H1 (cell line): ENCODE data around the gene TANC1. TPM values are rescaled to one million over a fixed set of nuclear protein-coding genes. Genes with fewer than 3 reads are reported as not detected.

Source experiments
- CTCF ChIA-PET: fragments of 300-600 bp; sonication (Branson Sonifier 250); formaldehyde crosslinking; loops from one replicate; lab custom pipeline; 2021; ENCODE audit not compliant: partially characterized antibody; lab: Charles Lee
- POLR2A ChIA-PET: fragments of 300-600 bp; sonication (Branson Sonifier 250); formaldehyde crosslinking; loops from one replicate; lab custom pipeline; 2021; ENCODE audit warnings: inconsistent platforms; ENCODE audit not compliant: partially characterized antibody; lab: Charles Lee
- DNase-seq, 2 experiments: peaks; one replicate each; pipeline versions ENCODE4 v3.0.0 to v3.0.0-alpha.2; 2010 to 2022; ENCODE audit warnings: low spot score in 2 of 2, low read depth in 1 of 2, mixed read lengths in 1 of 2
- FAIRE-seq: peaks from 2 replicates; lab custom pipeline; 2011; peaks lifted over from hg19 to GRCh38; lab: Jason Lieb, UNC
- H2AFZ ChIP-seq: 2 replicates; pipeline ENCODE4 v1.8.1; 2012; ENCODE audit warnings: low read length, inconsistent platforms
- H2AK5ac ChIP-seq: 2 replicates; pipeline ENCODE4 v1.6.1; 2013; ENCODE audit warnings: low read depth, low read length
- H2BK120ac ChIP-seq: replicated peaks from 2 replicates; pipeline ENCODE3; 2013; ENCODE audit warnings: low read depth, low read length, inconsistent platforms
- H2BK12ac ChIP-seq: 2 replicates; pipeline ENCODE4 v1.6.1; 2013; ENCODE audit warnings: low read depth, low read length
- H2BK15ac ChIP-seq: 2 replicates; pipeline ENCODE4 v1.6.1; 2013; ENCODE audit warnings: low read length
- H2BK20ac ChIP-seq: 2 replicates; pipeline ENCODE4 v1.6.1; 2013; ENCODE audit warnings: low read length
- H2BK5ac ChIP-seq: 2 replicates; pipeline ENCODE4 v1.6.1; 2013; ENCODE audit warnings: low read depth, low read length
- H3K14ac ChIP-seq: 2 replicates; pipeline ENCODE4 v1.6.1; 2013; ENCODE audit warnings: inconsistent platforms; ENCODE audit not compliant: insufficient read length
- H3K18ac ChIP-seq: 2 replicates; pipeline ENCODE4 v1.6.1; 2013; ENCODE audit warnings: low read length; ENCODE audit errors: extremely low read depth
- H3K23ac ChIP-seq: 2 replicates; pipeline ENCODE4 v1.6.1; 2013; ENCODE audit warnings: inconsistent platforms; ENCODE audit not compliant: insufficient read length
- H3K23me2 ChIP-seq: 2 replicates; pipeline ENCODE4 v1.6.1; 2013; ENCODE audit warnings: low read depth, low read length
- H3K27ac ChIP-seq: 2 replicates; pipeline ENCODE4 v1.6.1; 2011; ENCODE audit warnings: low read depth, low read length, inconsistent platforms
- H3K27me3 ChIP-seq, 4 experiments: replicated peaks in 1 of 4; 1 replicate in 1 of 4; 2 replicates in 3 of 4; pipeline versions ENCODE4 v1.6.1 to v1.8.1; 2011 to 2013; ENCODE audit warnings: low read length in 3 of 4, mild to moderate bottlenecking in 3 of 4, inconsistent platforms in 2 of 4, mixed read lengths in 2 of 4, moderate library complexity in 1 of 4; ENCODE audit not compliant: control insufficient read depth in 3 of 4, insufficient read depth in 3 of 4; ENCODE audit errors: extremely low read depth in 1 of 4
- H3K36me3 ChIP-seq, 4 experiments: 2 replicates each; pipeline versions ENCODE4 v1.6.1 to v1.8.1; 2011 to 2013; ENCODE audit warnings: mild to moderate bottlenecking in 4 of 4, low read length in 3 of 4, moderate library complexity in 2 of 4, control low read depth in 1 of 4, inconsistent platforms in 1 of 4; ENCODE audit not compliant: insufficient read depth in 4 of 4, control insufficient read depth in 2 of 4
- H3K4ac ChIP-seq: replicated peaks from 2 replicates; pipeline ENCODE3; 2013; ENCODE audit warnings: low read length, low read depth, mixed read lengths, inconsistent platforms; ENCODE audit not compliant: insufficient read length
- H3K4me1 ChIP-seq, 4 experiments: replicated peaks in 1 of 4; 1 replicate in 1 of 4; 2 replicates in 3 of 4; pipeline versions ENCODE4 v1.6.1 to v1.8.1; 2011 to 2013; ENCODE audit warnings: low read length in 3 of 4, inconsistent platforms in 2 of 4, mixed read lengths in 1 of 4; ENCODE audit not compliant: insufficient read depth in 4 of 4, control insufficient read depth in 3 of 4
- H3K4me2 ChIP-seq, 2 experiments: 2 replicates each; pipeline versions ENCODE4 v1.6.1 to v1.8.1; 2011 to 2013; ENCODE audit warnings: low read depth in 2 of 2, low read length in 2 of 2, control low read depth in 1 of 2, inconsistent platforms in 1 of 2, mild to moderate bottlenecking in 1 of 2; ENCODE audit not compliant: insufficient read depth in 1 of 2
- H3K4me3 ChIP-seq, 4 experiments: fragments of 200-600, 300-600 bp in 1 of 4; sonication (generic), shearing (Covaris generic), sonication (Bioruptor Twin) in 1 of 4; 2 replicates each; pipeline versions ENCODE4 v1.5.1 to v1.8.1; 2011 to 2016; ENCODE audit warnings: low read length in 4 of 4, low read depth in 3 of 4, control low read depth in 2 of 4, inconsistent platforms in 2 of 4, mild to moderate bottlenecking in 2 of 4, mixed read lengths in 1 of 4, moderate library complexity in 1 of 4; ENCODE audit not compliant: insufficient read depth in 2 of 4; ENCODE audit errors: extremely low read depth in 1 of 4
- H3K56ac ChIP-seq: replicated peaks from 2 replicates; pipeline ENCODE3; 2013; ENCODE audit warnings: low read depth, mild to moderate bottlenecking, mixed read lengths, low read length, inconsistent platforms; ENCODE audit not compliant: insufficient read length
- H3K79me1 ChIP-seq: 2 replicates; pipeline ENCODE4 v1.6.1; 2013; ENCODE audit warnings: low read depth, low read length, control low read depth
- H3K79me2 ChIP-seq, 2 experiments: 2 replicates each; pipeline versions ENCODE4 v1.6.1 to v1.8.1; 2012 to 2013; ENCODE audit warnings: low read length in 2 of 2, mild to moderate bottlenecking in 2 of 2, inconsistent platforms in 1 of 2; ENCODE audit not compliant: insufficient read depth in 2 of 2, control insufficient read depth in 1 of 2
- H3K9ac ChIP-seq, 4 experiments: replicated peaks in 1 of 4; 1 replicate in 1 of 4; 2 replicates in 3 of 4; pipeline versions ENCODE4 v1.6.1 to v1.8.1; 2011 to 2013; ENCODE audit warnings: low read depth in 3 of 4, low read length in 3 of 4, control low read depth in 2 of 4, mild to moderate bottlenecking in 2 of 4, moderate library complexity in 2 of 4, inconsistent platforms in 1 of 4; ENCODE audit errors: extremely low read depth in 1 of 4
- H3K9me3 ChIP-seq, 2 experiments: 2 replicates each; pipeline versions ENCODE4 v1.6.1 to v1.8.1; 2012 to 2013; ENCODE audit warnings: mild to moderate bottlenecking in 2 of 2, moderate library complexity in 2 of 2, control low read depth in 1 of 2, inconsistent platforms in 1 of 2, low read depth in 1 of 2, low read length in 1 of 2, mixed read lengths in 1 of 2; ENCODE audit not compliant: insufficient read depth in 2 of 2
- H4K20me1 ChIP-seq, 2 experiments: replicated peaks in 1 of 2; 2 replicates each; pipeline versions ENCODE3 to v1.8.1; 2011 to 2013; ENCODE audit warnings: inconsistent platforms in 2 of 2, low read length in 2 of 2, mild to moderate bottlenecking in 1 of 2; ENCODE audit not compliant: insufficient read depth in 2 of 2, control insufficient read depth in 1 of 2
- H4K5ac ChIP-seq: 2 replicates; pipeline ENCODE4 v1.6.1; 2013; ENCODE audit warnings: low read length, low read depth, mixed read lengths, inconsistent platforms; ENCODE audit not compliant: insufficient read length
- H4K8ac ChIP-seq: 2 replicates; pipeline ENCODE4 v1.8.0; 2013; ENCODE audit warnings: mild to moderate bottlenecking, moderate library complexity, low read length, inconsistent platforms; ENCODE audit not compliant: insufficient read depth; ENCODE audit errors: extremely low read depth
- H4K91ac ChIP-seq: replicated peaks from 2 replicates; pipeline ENCODE3; 2013; ENCODE audit warnings: low read length, mixed read lengths, inconsistent platforms; ENCODE audit not compliant: insufficient read length
- ASH2L ChIP-seq: fragments of 200-600, 300-600 bp; sonication (generic); IDR thresholded peaks from one replicate; pipeline ENCODE4 v1.7.1; 2017; ENCODE audit warnings: low read length
- BRCA1 ChIP-seq: IDR thresholded peaks from 2 replicates; pipeline ENCODE4 v1.6.1; 2012; ENCODE audit warnings: low read depth, low read length, improper control_type of control experiment
- CBX8 ChIP-seq: fragments of 300-800, 300-1000 bp; sonication (generic); IDR thresholded peaks from 2 replicates; pipeline ENCODE4 v1.7.1; 2016; ENCODE audit warnings: low read depth, low read length, borderline replicate concordance
- CTBP2 ChIP-seq: IDR thresholded peaks from 2 replicates; pipeline ENCODE4 v1.7.0; 2011; ENCODE audit warnings: borderline replicate concordance, mild to moderate bottlenecking, moderate library complexity, mixed read lengths, low read length; ENCODE audit not compliant: insufficient read depth, insufficient read length
- EP300 ChIP-seq, 2 experiments: IDR thresholded peaks; 1 replicate in 1 of 2; 2 replicates in 1 of 2; pipeline ENCODE4 v1.6.1; 2011 to 2012; ENCODE audit warnings: low read depth in 2 of 2, low read length in 2 of 2, mild to moderate bottlenecking in 2 of 2, borderline replicate concordance in 1 of 2, inconsistent platforms in 1 of 2, moderate library complexity in 1 of 2
- POU5F1 ChIP-seq: IDR thresholded peaks from 2 replicates; pipeline ENCODE4 v1.6.1; 2011; ENCODE audit warnings: low read depth, mild to moderate bottlenecking, low read length, moderate library complexity
- SUZ12 ChIP-seq: fragments of 200-600 bp; sonication (generic); IDR thresholded peaks from 2 replicates; pipeline ENCODE4 v1.6.1; 2012; ENCODE audit warnings: mild to moderate bottlenecking, inconsistent platforms, low read length, moderate library complexity, mixed read lengths
- WGBS, 2 experiments: shearing (Covaris generic) in 1 of 2; methylation state at CpG; one replicate each; pipeline versions ENCODE4 v1.1.6 to v1.1.7; 2013 to 2015; ENCODE audit warnings: low lambda C conversion rate in 2 of 2, mixed read lengths in 2 of 2, inconsistent platforms in 1 of 2, low coverage in 1 of 2, missing lambda C conversion rate in 1 of 2; ENCODE audit not compliant: insufficient replicate concordance in 2 of 2, insufficient coverage in 1 of 2, insufficient read length in 1 of 2; ENCODE audit errors: extremely low coverage in 1 of 2, missing lambda C conversion rate in 1 of 2; 5-methylcytosine and 5-hydroxymethylcytosine counted together
- polyA plus RNA-seq, 7 experiments: library from polyadenylated mRNA; depleted of rRNA in 3 of 7; stranded (reverse) in 5 of 7; unstranded in 2 of 7; fragments of >200 nt in 5 of 7; fragments of 200-250 nt in 2 of 7; gene quantifications; 1 replicate in 5 of 7; 2 replicates in 1 of 7; 4 replicates in 1 of 7; pipeline versions ENCODE4 v1.2.1 to v1.2.3, GENCODE V29; 2011 to 2013; ENCODE audit warnings: missing spikeins in 2 of 7, mixed read lengths in 2 of 7
- total RNA-seq: library from RNA; stranded (reverse); fragmentation: NEBNext Ultra II Directional; extraction: Animal tissue kit (Norgen Biotek cat#: 25700); gene quantifications from 2 replicates; pipeline ENCODE4 v1.2.1, GENCODE V29; 2021
- TF ChIP-seq, protein P1 (sequence below): IDR thresholded peaks from 2 replicates; pipeline ENCODE4 v1.6.1; 2012; ENCODE audit warnings: inconsistent platforms

TANC1 gene
- total and polyA plus RNA-seq, 2 of the 8 experiments (the other 6 are each of a cell fraction or from before 2014, with no cell fraction given) = 4.1 to 7.6 TPM

DNA sequence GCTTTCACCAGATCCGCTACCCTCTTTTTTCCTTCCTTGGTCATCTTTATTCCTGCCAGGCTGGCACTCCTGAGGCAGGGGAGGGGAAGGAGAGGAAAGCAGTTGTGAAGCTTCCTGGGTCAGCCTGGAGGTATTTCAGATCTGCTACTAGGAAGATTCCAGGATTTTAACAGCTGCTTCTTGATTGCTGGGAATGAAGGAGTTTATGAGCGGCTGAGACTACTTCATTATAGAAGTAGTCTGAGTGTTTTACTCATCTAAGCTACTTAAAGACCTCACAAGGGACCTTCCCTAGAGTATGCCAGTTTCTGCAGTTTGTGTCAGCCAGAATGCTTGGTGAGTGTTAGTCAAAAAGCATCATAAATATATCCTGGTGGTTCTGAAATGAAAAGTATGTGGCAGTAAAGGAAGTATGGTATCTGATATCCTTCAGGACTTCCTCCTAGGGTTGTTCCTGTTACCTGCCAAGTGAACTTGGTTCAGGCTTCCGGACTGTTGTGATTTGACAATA, 1.9 kb downstream of the TANC1 start:
- Histone ChIP-seq H2AFZ (0 out of 2 replicates have a peak overlapping the region, but pooled peaks have one; percentile 81), H2BK15ac (no peak overlapping the region), H3K79me1 (no peaks in the 10 kb centered on the region), H3K9ac (no peak overlapping the region), H3K4me1 (peaks cover 0 to 6% (median 2%) of the 10 kb centered on the region in 4 experiments; a peak in 5 of 7 replicates), H3K23ac (no peak overlapping the region), H3K27ac (no peak overlapping the region), H3K18ac (no peak overlapping the region), H3K4me2 (peak overlapping the region; percentile 93 to 97), H3K4me3 (peak overlapping the region; percentile 64 to 87 (median 69); a peak in 7 of 8 replicates), H3K79me2 (peaks cover 0 to 10% of the 10 kb centered on the region in 2 experiments; a peak in 2 of 4 replicates), H2BK12ac (no peak overlapping the region), H3K23me2 (peaks cover 21% of the 10 kb centered on the region), H3K4ac (no peak overlapping the region), H4K8ac (no peak overlapping the region), H4K20me1 (peaks cover 5 to 6% of the 10 kb centered on the region in 2 experiments), H3K27me3 (peaks cover 5 to 54% (median 31%) of the 10 kb centered on the region in 4 experiments), H2BK20ac (no peak overlapping the region), H2BK5ac (no peak overlapping the region), H4K91ac (no peak overlapping the region), H3K14ac (no peak overlapping the region), H3K36me3 (no peaks in the 10 kb centered on the region), H2AK5ac (no peak overlapping the region), H3K56ac (no peak overlapping the region), H4K5ac (no peak overlapping the region), H2BK120ac (no peak overlapping the region), H3K9me3 (no peaks in the 10 kb centered on the region)
- POLR2A ChIA-PET = interaction anchor here (1.1 kb wide), 1 partner anchor 742 kb away, joined by 3 read pairs; the partner anchor contains the start of gene MARCHF7
- WGBS, 2 experiments = 48% methylated on average over 3 of the region's 3 CpGs; no CpG with 5 or more reads in 1 of the 2 experiments
- DNase-seq (no peak), FAIRE-seq (no peak)
- CTCF ChIA-PET = interaction anchor here (0.9 to 1.6 kb wide), 3 partner anchors 16 to 149 kb away, joined by 3 to 4 read pairs (median 3); no protein-coding TSS in a partner anchor
- TF ChIP-seq ASH2L = no peak
- TF ChIP-seq, protein P1, sequence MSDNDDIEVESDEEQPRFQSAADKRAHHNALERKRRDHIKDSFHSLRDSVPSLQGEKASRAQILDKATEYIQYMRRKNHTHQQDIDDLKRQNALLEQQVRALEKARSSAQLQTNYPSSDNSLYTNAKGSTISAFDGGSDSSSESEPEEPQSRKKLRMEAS = no peak
- TF ChIP-seq SUZ12 = no peak
- TF ChIP-seq POU5F1 = no peak
- no peak for TF ChIP-seq CTBP2
- no peak for TF ChIP-seq CBX8
- TF ChIP-seq EP300 (IDR thresholded peaks at IDR 0.05; ENCODE audit: borderline replicate concordance in 1 of 2, low read depth in 2 of 2, low read length in 2 of 2) = no peak
- no peak for TF ChIP-seq BRCA1
